Stimulated activated CD4-positive, alpha-beta T cell treated with anti-CD3 and anti-CD28 coated beads, Interleukin-4, amount 100 ng/mL, for 24 hours (primary cell): ENCODE results near the gene NPPA.

ENCODE experiments used
- DNase-seq: peaks from one replicate; pipeline ENCODE4 v3.0.0-alpha.2; 2020

Gene NPPA

GRCh38 chr1:11873395-11874257 lies 26.0 kb upstream of the NPPA start:
- DNase-seq = no peak

GRCh38 chr1:11872545-11872944 lies 25.0 kb upstream of the NPPA start:
- no peak for DNase-seq

GRCh38 chr1:11869650-11870207 lies 22.1 kb upstream of the NPPA start:
- DNase-seq = no peak

GRCh38 chr1:11869104-11869503 lies 21.5 kb upstream of the NPPA start:
- no peak for DNase-seq

- DNase-seq = no peak
Observed at GRCh38 chr1:11868331-11868980, 20.9 kb upstream of the NPPA start.

GRCh38 chr1:11862890-11863289 lies 15.3 kb upstream of the NPPA start:
- no peak for DNase-seq

GRCh38 chr1:11860587-11860986 lies 13.0 kb upstream of the NPPA start:
- no peak for DNase-seq

GRCh38 chr1:11860083-11860482 lies 12.5 kb upstream of the NPPA start:
- no peak for DNase-seq

GRCh38 chr1:11858968-11859871 lies 11.6 kb upstream of the NPPA start:
- DNase-seq = peak; percentile 63

GRCh38 chr1:11858613-11858967 lies 11.0 kb upstream of the NPPA start, which contains the start of gene NPPB:
NPPB (minus strand) TSS chr1:11858945; CDS start chr1:11858833, 112 bp downstream.
- no peak for DNase-seq

- DNase-seq = no peak
Observed at GRCh38 chr1:11858158-11858557, 10.6 kb upstream of the NPPA start.

GRCh38 chr1:11857164-11857851 lies 9.7 kb upstream of the NPPA start:
- DNase-seq = no peak

- DNase-seq = no peak
Observed at GRCh38 chr1:11856698-11857097, 9.1 kb upstream of the NPPA start.

- no peak for DNase-seq
Observed at GRCh38 chr1:11855430-11855829, 7.8 kb upstream of the NPPA start.

- DNase-seq = no peak
Observed at GRCh38 chr1:11854519-11854918, 6.9 kb upstream of the NPPA start.

GRCh38 chr1:11851180-11851579 lies 3.6 kb upstream of the NPPA start:
- no peak for DNase-seq

- DNase-seq = no peak
Observed at GRCh38 chr1:11850156-11850555, 2.6 kb upstream of the NPPA start.

GRCh38 chr1:11848373-11848700 lies 754 bp upstream of the NPPA start:
- DNase-seq = no peak

- DNase-seq = no peak
Observed at GRCh38 chr1:11845641-11846335, 1.8 kb downstream of the NPPA start.

GRCh38 chr1:11842154-11843041 lies 5.2 kb downstream of the NPPA start:
- no peak for DNase-seq
